ENCODE measurements around the gene TEF.

The TEF gene

GRCh38 chr22:41355895-41356294 is 25.8 kb upstream of the TEF start:
- no peak for DNase-seq

GRCh38 chr22:41356430-41357028 is 25.2 kb upstream of the TEF start:
- DNase-seq, result no peak

- DNase-seq, result no peak
Measured at GRCh38 chr22:41357191-41357590, 24.6 kb upstream of the TEF start.

- no peak for DNase-seq
Measured at GRCh38 chr22:41358927-41359326, 22.8 kb upstream of the TEF start.

GRCh38 chr22:41359376-41359775 is 22.4 kb upstream of the TEF start:
- DNase-seq, result no peak

- DNase-seq, result no peak
Measured at GRCh38 chr22:41360126-41360525, 21.6 kb upstream of the TEF start.

GRCh38 chr22:41361716-41362310 is 19.9 kb upstream of the TEF start:
- DNase-seq, result no peak

GRCh38 chr22:41362615-41363014 is 19.1 kb upstream of the TEF start:
- no peak for DNase-seq

- no peak for DNase-seq
Measured at GRCh38 chr22:41364233-41364632, 17.5 kb upstream of the TEF start.

- DNase-seq, result no peak
Measured at GRCh38 chr22:41364955-41365354, 16.8 kb upstream of the TEF start.

GRCh38 chr22:41365425-41365824 is 16.3 kb upstream of the TEF start:
- DNase-seq, result no peak

GRCh38 chr22:41366323-41367029 is 15.3 kb upstream of the TEF start:
- DNase-seq, result no peak

GRCh38 chr22:41367039-41367679 is 14.6 kb upstream of the TEF start:
- DNase-seq, result no peak

- no peak for DNase-seq
Measured at GRCh38 chr22:41367680-41368542, 13.8 kb upstream of the TEF start.

- DNase-seq, result no peak
Measured at GRCh38 chr22:41368543-41369423, 13.0 kb upstream of the TEF start.

- DNase-seq, result no peak
Measured at GRCh38 chr22:41369424-41369745, 12.4 kb upstream of the TEF start.

- DNase-seq, result no peak
Measured at GRCh38 chr22:41369837-41370236, 11.9 kb upstream of the TEF start.

- DNase-seq, result no peak
Measured at GRCh38 chr22:41377846-41378245, 3.9 kb upstream of the TEF start.

- peak; percentile 19 for DNase-seq
Measured at GRCh38 chr22:41380993-41381328, 781 bp upstream of the TEF start.

- peak; percentile 51 for DNase-seq
Measured at GRCh38 chr22:41382098-41382578, 396 bp downstream of the TEF start.

GRCh38 chr22:41382610-41383009 is 868 bp downstream of the TEF start:
- DNase-seq, result no peak

GRCh38 chr22:41383085-41383484 is 1.3 kb downstream of the TEF start:
- no peak for DNase-seq
